GM12891 (cell line): ENCODE measurements around the gene LRMDA.

Experiments
- POLR2A ChIP-seq: IDR thresholded peaks from 2 replicates; pipeline ENCODE4 v1.6.1; 2011; ENCODE audit warnings: low read depth, low read length, control low read depth
- POLR2AphosphoS5 ChIP-seq: IDR thresholded peaks from 2 replicates; pipeline ENCODE4 v1.6.1; 2011; ENCODE audit warnings: low read depth, low read length, control low read depth
- TAF1 ChIP-seq: IDR thresholded peaks from 2 replicates; pipeline ENCODE4 v1.6.1; 2011; ENCODE audit warnings: low read depth, low read length, control low read depth

- TF ChIP-seq POLR2AphosphoS5, result no peak
- no peak for TF ChIP-seq POLR2A
- no peak for TF ChIP-seq TAF1
These were observed 222.3 kb downstream of the LRMDA start for GRCh38 chr10:75653761-75654160.
